ENCODE measurements around the gene HSD17B1.

DNA sequence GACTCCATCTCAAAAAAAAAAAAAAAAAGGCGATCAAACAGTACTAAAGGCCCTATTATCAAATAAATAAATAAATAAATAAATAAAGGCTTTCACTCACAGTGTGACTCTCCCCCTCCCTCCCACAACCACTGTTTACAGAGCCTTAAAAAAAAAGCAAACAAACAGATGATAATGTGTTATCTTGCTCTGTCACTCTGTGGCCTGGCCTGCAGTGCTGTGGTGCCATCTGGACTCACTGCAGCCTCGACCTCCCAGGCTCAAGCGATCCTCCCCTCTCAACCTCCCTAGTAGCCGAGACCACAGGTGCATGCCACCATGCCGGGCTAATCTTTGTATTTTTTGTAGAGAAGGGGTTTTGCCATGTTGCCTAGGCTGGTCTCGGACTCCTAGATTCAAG lies 24.8 kb upstream of the HSD17B1 start:
- TF ChIP-seq, protein P1, sequence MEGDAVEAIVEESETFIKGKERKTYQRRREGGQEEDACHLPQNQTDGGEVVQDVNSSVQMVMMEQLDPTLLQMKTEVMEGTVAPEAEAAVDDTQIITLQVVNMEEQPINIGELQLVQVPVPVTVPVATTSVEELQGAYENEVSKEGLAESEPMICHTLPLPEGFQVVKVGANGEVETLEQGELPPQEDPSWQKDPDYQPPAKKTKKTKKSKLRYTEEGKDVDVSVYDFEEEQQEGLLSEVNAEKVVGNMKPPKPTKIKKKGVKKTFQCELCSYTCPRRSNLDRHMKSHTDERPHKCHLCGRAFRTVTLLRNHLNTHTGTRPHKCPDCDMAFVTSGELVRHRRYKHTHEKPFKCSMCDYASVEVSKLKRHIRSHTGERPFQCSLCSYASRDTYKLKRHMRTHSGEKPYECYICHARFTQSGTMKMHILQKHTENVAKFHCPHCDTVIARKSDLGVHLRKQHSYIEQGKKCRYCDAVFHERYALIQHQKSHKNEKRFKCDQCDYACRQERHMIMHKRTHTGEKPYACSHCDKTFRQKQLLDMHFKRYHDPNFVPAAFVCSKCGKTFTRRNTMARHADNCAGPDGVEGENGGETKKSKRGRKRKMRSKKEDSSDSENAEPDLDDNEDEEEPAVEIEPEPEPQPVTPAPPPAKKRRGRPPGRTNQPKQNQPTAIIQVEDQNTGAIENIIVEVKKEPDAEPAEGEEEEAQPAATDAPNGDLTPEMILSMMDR (IDR thresholded peaks at IDR 0.05 in 4 of 5, conservative IDR thresholded peaks at IDR 0.05 in 1 of 5) = no peak
- TF ChIP-seq POLR2A (IDR thresholded peaks at IDR 0.05) = no peak
